Measurements from ENCODE around the gene HSP90B1. TPM values are rescaled to one million over a fixed set of nuclear protein-coding genes. Genes with fewer than 3 reads are reported as not detected.
A peak's percentile ranks its signal among the peaks of the same experiment; 100 is the strongest.

The HSP90B1 gene
- 795 and 802 TPM in 2 replicates for total RNA-seq
- long read RNA-seq, transcript HSP90B1-201 (18 exons, 2,858 nt): major isoform, 1,126 of 2,249 reads
- long read RNA-seq, partial matches to known transcripts: 1,012 of 2,249 reads
- long read RNA-seq, other reads (novel, unspliced or antisense): 111 of 2,249 reads

DNA sequence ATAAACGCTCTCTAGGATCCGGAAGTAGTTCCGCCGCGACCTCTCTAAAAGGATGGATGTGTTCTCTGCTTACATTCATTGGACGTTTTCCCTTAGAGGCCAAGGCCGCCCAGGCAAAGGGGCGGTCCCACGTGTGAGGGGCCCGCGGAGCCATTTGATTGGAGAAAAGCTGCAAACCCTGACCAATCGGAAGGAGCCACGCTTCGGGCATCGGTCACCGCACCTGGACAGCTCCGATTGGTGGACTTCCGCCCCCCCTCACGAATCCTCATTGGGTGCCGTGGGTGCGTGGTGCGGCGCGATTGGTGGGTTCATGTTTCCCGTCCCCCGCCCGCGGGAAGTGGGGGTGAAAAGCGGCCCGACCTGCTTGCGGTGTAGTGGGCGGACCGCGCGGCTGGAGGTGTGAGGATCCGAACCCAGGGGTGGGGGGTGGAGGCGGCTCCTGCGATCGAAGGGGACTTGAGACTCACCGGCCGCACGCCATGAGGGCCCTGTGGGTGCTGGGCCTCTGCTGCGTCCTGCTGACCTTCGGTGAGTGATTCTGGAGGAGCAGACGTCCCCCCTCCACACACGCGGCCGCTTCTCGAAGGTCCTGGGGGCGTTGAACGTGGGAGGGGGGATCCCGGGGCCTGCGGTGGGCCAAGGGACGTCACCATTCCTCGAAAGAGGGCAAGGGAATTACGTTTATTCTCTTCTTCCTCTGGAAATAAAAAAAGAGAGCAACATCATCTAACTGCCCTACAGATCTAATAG lies at the start of gene HSP90B1:
Gene HSP90B1, plus strand, starts transcription at position 377 of the 753 bp plus-strand sequence. Its CDS starts 106 bp downstream, at position 483.
- H3K36me3 Mint-ChIP-seq (ENCODE audit: insufficient read depth): peaks cover 16% of the 10 kb centered on the region
- peak; percentile 98 for DNase-seq (ENCODE audit: low spot score, unreplicated experiment)
- peaks cover 32% of the 10 kb centered on the region for H3K4me1 Mint-ChIP-seq (ENCODE audit: low read depth)
- H3K27me3 Mint-ChIP-seq: no peaks in the 10 kb centered on the region
- no peaks in the 10 kb centered on the region for H3K9me3 Mint-ChIP-seq (ENCODE audit: low read depth)
- peak within 1 kb of the TSS; percentile 79 for H3K4me3 Mint-ChIP-seq (ENCODE audit: low read depth)
- no peak for TF ChIP-seq CTCF (IDR thresholded peaks at IDR 0.05; ENCODE audit: unreplicated experiment)
- H3K27ac Mint-ChIP-seq: peak within 1 kb of the TSS; percentile 99

DNA sequence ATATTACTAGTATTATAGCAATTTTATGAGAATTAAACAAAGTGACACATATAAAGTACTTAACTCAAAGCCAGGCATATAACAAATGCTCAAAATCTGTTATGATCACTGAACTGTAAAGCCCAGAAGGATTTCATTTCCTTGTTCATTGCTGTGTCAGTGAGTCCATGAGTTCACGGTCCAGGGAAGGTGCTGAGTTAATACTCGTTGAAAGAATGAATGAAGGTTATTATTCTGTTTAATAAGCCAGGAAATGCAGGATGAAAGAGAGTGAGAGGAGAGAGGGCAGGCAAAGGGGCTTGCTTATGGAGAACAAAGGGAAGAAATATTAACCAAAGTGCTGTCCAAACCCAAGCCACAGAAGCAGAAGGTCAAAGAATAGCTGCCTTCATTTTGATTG lies 48.9 kb upstream of the HSP90B1 start:
- H3K27me3 Mint-ChIP-seq: peaks cover 15% of the 10 kb centered on the region
- no peaks in the 10 kb centered on the region for H3K9me3 Mint-ChIP-seq (ENCODE audit: low read depth)
- H3K4me3 Mint-ChIP-seq (ENCODE audit: low read depth): no peak overlapping the region
- DNase-seq (ENCODE audit: low spot score, unreplicated experiment): no peak
- no peaks in the 10 kb centered on the region for H3K36me3 Mint-ChIP-seq (ENCODE audit: insufficient read depth)
- TF ChIP-seq CTCF (IDR thresholded peaks at IDR 0.05; ENCODE audit: unreplicated experiment): no peak
- no peak overlapping the region for H3K27ac Mint-ChIP-seq
- H3K4me1 Mint-ChIP-seq (ENCODE audit: low read depth): no peaks in the 10 kb centered on the region

DNA sequence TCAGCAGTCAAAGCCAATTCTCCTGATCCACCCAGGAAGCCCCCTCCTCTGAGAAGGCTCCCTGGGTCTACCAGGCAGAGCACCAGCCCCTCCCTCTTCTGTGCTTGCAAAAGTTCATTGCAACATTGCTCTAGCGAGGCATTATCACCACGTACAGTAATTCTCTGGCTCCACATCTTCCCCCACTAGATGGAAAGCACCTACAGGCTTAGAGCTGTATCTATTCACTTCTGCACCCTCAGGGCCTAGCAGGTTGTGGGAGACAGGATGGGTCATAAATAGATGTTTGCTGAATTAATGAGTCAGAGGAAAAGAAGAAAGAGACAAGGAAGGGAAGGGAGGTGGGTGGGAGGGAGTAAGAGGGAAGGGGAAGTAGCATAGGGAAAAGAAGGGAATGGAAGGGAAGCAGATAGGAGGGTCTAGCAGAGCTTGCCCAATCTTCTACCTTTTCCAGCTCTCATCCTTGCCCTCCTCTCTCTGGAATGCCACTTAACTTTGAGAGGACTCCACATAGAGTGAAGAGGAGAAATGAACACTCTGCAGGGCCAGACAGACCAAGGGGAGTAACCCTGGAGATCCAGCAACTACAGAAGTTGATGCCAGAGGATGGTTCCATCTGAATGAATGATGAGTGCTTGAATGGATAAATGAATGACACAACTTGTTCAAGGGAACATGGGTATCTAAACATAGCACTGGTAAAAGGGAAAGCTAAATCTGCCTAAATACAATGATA lies 47.2 kb upstream of the HSP90B1 start:
- H3K36me3 Mint-ChIP-seq (ENCODE audit: insufficient read depth): no peaks in the 10 kb centered on the region
- peaks cover 15% of the 10 kb centered on the region for H3K27me3 Mint-ChIP-seq
- DNase-seq (ENCODE audit: low spot score, unreplicated experiment): no peak
- no peak overlapping the region for H3K27ac Mint-ChIP-seq
- no peak for TF ChIP-seq CTCF (IDR thresholded peaks at IDR 0.05; ENCODE audit: unreplicated experiment)
- H3K9me3 Mint-ChIP-seq (ENCODE audit: low read depth): no peaks in the 10 kb centered on the region
- no peak overlapping the region for H3K4me3 Mint-ChIP-seq (ENCODE audit: low read depth)
- no peaks in the 10 kb centered on the region for H3K4me1 Mint-ChIP-seq (ENCODE audit: low read depth)

GRCh38 chr12:103883908-103884307 lies 46.3 kb upstream of the HSP90B1 start:
- Mint-ChIP-seq H3K27ac (no peak overlapping the region), H3K36me3 (ENCODE audit: insufficient read depth) (no peaks in the 10 kb centered on the region), H3K4me1 (ENCODE audit: low read depth) (no peaks in the 10 kb centered on the region), H3K4me3 (ENCODE audit: low read depth) (no peak overlapping the region), H3K27me3 (peaks cover 11% of the 10 kb centered on the region), H3K9me3 (ENCODE audit: low read depth) (no peaks in the 10 kb centered on the region)
- no peak for TF ChIP-seq CTCF (IDR thresholded peaks at IDR 0.05; ENCODE audit: unreplicated experiment)
- no peak for DNase-seq (ENCODE audit: low spot score, unreplicated experiment)

DNA sequence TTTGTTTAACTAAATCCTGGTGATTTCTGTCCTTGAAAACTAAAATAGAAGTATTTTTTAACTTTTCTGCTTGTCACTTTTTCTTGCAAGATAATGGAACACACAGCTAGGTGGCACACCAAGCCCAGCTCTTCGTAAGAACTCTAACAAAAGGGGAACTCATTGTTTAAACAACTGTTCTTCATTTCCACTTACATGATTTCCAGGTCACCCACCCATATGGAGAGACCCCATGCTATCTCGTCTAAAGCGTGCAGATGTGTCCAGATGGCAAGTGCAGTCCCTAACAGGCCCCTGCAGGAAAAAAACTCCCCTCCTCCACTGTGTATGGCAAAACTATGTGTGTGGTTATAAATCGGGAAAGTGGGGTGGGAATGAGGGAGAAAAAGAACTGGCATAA lies 45.9 kb upstream of the HSP90B1 start:
- H3K36me3 Mint-ChIP-seq (ENCODE audit: insufficient read depth): no peaks in the 10 kb centered on the region
- no peak overlapping the region for H3K4me3 Mint-ChIP-seq (ENCODE audit: low read depth)
- peaks cover 7% of the 10 kb centered on the region for H3K27me3 Mint-ChIP-seq
- no peaks in the 10 kb centered on the region for H3K9me3 Mint-ChIP-seq (ENCODE audit: low read depth)
- no peak overlapping the region for H3K27ac Mint-ChIP-seq
- no peak for DNase-seq (ENCODE audit: low spot score, unreplicated experiment)
- H3K4me1 Mint-ChIP-seq (ENCODE audit: low read depth): no peaks in the 10 kb centered on the region
- TF ChIP-seq CTCF (IDR thresholded peaks at IDR 0.05; ENCODE audit: unreplicated experiment): peak; percentile 29
